ENCODE data around the gene SERPINB12. TPM values are rescaled to one million over a fixed set of nuclear protein-coding genes. Genes with fewer than 3 reads are reported as not detected.

SERPINB12 gene
- total and polyA plus RNA-seq, 4 experiments from 2014 or later = not detected

- Histone ChIP-seq H3K4me3 (ENCODE audit: low read length in 2 of 2) (no peak overlapping the region), H3K36me3 (ENCODE audit: insufficient read depth, low read length) (no peaks in the 10 kb centered on the region), H3K27ac (ENCODE audit: low read depth, low read length) (no peak overlapping the region), H3K9me3 (ENCODE audit: control insufficient read depth in 1 of 2, low read length in 2 of 2) (no peaks in the 10 kb centered on the region), H3K4me1 (ENCODE audit: insufficient read depth, low read length) (no peaks in the 10 kb centered on the region), H3K27me3 (ENCODE audit: insufficient read depth, low read length) (no peaks in the 10 kb centered on the region)
- H3K27me3 Mint-ChIP-seq = peaks cover 1 to 5% of the 10 kb centered on the region in 2 donors
- ChIA-PET POLR2A (ENCODE audit: partially characterized antibody) (no interaction called here), CTCF (ENCODE audit: partially characterized antibody) (no interaction called here)
- H3K4me1 Mint-ChIP-seq = no peaks in the 10 kb centered on the region
- no peak overlapping the region for H3K27ac Mint-ChIP-seq
- intact Hi-C loops (cut with micrococcal nuclease) = no loop called here
- peaks cover 0 to 12% (median 4%) of the 10 kb centered on the region in 8 donors for H3K9me3 Mint-ChIP-seq
- no peak for DNase-seq
- H3K36me3 Mint-ChIP-seq = no peaks in the 10 kb centered on the region
- no peak overlapping the region for H3K4me3 Mint-ChIP-seq
Measured at GRCh38 chr18:63617049-63617914, 75.1 kb downstream of the SERPINB12 start.

DNA sequence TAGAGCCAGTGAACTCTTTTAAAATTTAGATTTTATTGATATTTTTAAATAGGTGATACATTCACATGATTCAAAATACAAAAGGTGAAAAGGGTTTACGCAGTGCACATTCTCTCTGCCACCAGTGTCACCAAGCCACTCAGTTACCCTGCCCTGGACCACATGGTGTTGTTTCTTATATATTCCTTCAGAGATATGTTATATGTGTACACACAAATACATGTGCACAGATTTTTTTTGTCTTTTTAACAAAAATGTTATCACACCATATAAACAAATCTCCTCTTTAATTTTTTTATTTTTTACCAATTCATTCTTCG is 75.7 kb downstream of the SERPINB12 start:
- no peaks in the 10 kb centered on the region for H3K36me3 Mint-ChIP-seq
- H3K4me1 ChIP-seq (ENCODE audit: insufficient read depth, low read length) = no peaks in the 10 kb centered on the region
- H3K9me3 ChIP-seq (ENCODE audit: control insufficient read depth in 1 of 2, low read length in 2 of 2) = no peaks in the 10 kb centered on the region
- H3K9me3 Mint-ChIP-seq = peaks cover 0 to 14% (median 5%) of the 10 kb centered on the region in 8 donors
- H3K27me3 Mint-ChIP-seq = peaks cover 1 to 3% of the 10 kb centered on the region in 2 donors
- H3K27ac Mint-ChIP-seq = no peak overlapping the region
- no peaks in the 10 kb centered on the region for H3K4me1 Mint-ChIP-seq
- no peaks in the 10 kb centered on the region for H3K27me3 ChIP-seq (ENCODE audit: insufficient read depth, low read length)
- no peak overlapping the region for H3K4me3 Mint-ChIP-seq
- CTCF ChIA-PET (ENCODE audit: partially characterized antibody) = no interaction called here
- no peak overlapping the region for H3K27ac ChIP-seq (ENCODE audit: low read depth, low read length)
- H3K36me3 ChIP-seq (ENCODE audit: insufficient read depth, low read length) = no peaks in the 10 kb centered on the region
- no peak overlapping the region for H3K4me3 ChIP-seq (ENCODE audit: low read length in 2 of 2)
- POLR2A ChIA-PET (ENCODE audit: partially characterized antibody) = no interaction called here
- DNase-seq = no peak
- intact Hi-C loops (cut with micrococcal nuclease) = no loop called here

Other genes starting within 250 kb of the SERPINB12 start
- 10 to 100 TPM; 40.8 to 42.7 TPM for gene BCL2, start 222.6 kb upstream of the SERPINB12 start, total RNA-seq
- 10 to 100 TPM; 28.5 to 50.4 TPM for gene BCL2, start 222.6 kb upstream of the SERPINB12 start, polyA plus RNA-seq
- 10 to 100 TPM; 59.4 to 61.7 TPM for gene KDSR, start 175.2 kb upstream of the SERPINB12 start, total RNA-seq
- gene KDSR, start 175.2 kb upstream of the SERPINB12 start, polyA plus RNA-seq = 100 to 1,000 TPM; 108 to 134 TPM
- gene VPS4B, start 119.9 kb upstream of the SERPINB12 start, total RNA-seq = 10 to 100 TPM; 93.0 to 94.9 TPM
- gene VPS4B, start 119.9 kb upstream of the SERPINB12 start, polyA plus RNA-seq = 10 to 100 TPM; 48.0 to 65.4 TPM
- gene SERPINB5, start 65.4 kb upstream of the SERPINB12 start, total RNA-seq = not detected
- not detected for gene SERPINB5, start 65.4 kb upstream of the SERPINB12 start, polyA plus RNA-seq
- gene SERPINB13, start 45.0 kb downstream of the SERPINB12 start, total RNA-seq = not detected
- not detected for gene SERPINB13, start 45.0 kb downstream of the SERPINB12 start, polyA plus RNA-seq
- not detected for gene SERPINB4, start 101.9 kb downstream of the SERPINB12 start, total RNA-seq
- not detected for gene SERPINB4, start 101.9 kb downstream of the SERPINB12 start, polyA plus RNA-seq
- not detected for gene SERPINB3, start 119.5 kb downstream of the SERPINB12 start, total RNA-seq
- not detected for gene SERPINB3, start 119.5 kb downstream of the SERPINB12 start, polyA plus RNA-seq
- not detected for gene SERPINB11, start 160.6 kb downstream of the SERPINB12 start, total RNA-seq
- not detected for gene SERPINB11, start 160.6 kb downstream of the SERPINB12 start, polyA plus RNA-seq
- gene SERPINB7, start 233.0 kb downstream of the SERPINB12 start, total RNA-seq = not detected
- gene SERPINB7, start 233.0 kb downstream of the SERPINB12 start, polyA plus RNA-seq = not detected

All from CD4-positive, alpha-beta memory T cell (primary cell).